ENCODE measurements around the gene FBXW7.

DNA sequence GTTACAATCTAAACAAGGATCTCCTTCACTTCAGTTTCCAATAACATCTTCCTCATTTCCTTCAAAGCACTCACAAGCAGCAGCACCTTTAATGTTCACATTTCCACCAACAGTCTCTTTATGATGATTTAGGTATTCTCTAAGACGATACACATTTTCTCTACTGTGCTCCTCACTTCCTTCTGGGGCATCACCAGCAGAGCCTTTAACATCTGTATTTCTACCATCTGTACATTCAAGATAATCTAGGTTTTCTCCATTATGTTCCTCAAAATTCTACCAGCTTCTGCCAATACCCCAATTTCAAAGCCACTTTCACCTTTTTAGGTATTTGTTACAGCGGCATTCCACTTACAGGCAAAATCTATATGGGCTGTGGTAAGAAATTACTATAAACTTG, 80.6 kb downstream of the FBXW7 start:
- TF ChIP-seq, protein P1, sequence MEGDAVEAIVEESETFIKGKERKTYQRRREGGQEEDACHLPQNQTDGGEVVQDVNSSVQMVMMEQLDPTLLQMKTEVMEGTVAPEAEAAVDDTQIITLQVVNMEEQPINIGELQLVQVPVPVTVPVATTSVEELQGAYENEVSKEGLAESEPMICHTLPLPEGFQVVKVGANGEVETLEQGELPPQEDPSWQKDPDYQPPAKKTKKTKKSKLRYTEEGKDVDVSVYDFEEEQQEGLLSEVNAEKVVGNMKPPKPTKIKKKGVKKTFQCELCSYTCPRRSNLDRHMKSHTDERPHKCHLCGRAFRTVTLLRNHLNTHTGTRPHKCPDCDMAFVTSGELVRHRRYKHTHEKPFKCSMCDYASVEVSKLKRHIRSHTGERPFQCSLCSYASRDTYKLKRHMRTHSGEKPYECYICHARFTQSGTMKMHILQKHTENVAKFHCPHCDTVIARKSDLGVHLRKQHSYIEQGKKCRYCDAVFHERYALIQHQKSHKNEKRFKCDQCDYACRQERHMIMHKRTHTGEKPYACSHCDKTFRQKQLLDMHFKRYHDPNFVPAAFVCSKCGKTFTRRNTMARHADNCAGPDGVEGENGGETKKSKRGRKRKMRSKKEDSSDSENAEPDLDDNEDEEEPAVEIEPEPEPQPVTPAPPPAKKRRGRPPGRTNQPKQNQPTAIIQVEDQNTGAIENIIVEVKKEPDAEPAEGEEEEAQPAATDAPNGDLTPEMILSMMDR (IDR thresholded peaks at IDR 0.05): no peak
- TF ChIP-seq POLR2AphosphoS5 (IDR thresholded peaks at IDR 0.05): no peak
